Activated CD4-positive, alpha-beta T cell treated with anti-CD3 and anti-CD28 coated beads, Interleukin-2, amount 10 ng/mL, durations not matched to agents 7 days and 5 days (primary cell): Measurements from ENCODE around the gene PHF3. TPM values are rescaled to one million over a fixed set of nuclear protein-coding genes. Genes with fewer than 3 reads are reported as not detected.

ENCODE experiments used
- CTCF ChIA-PET: fragments of 350-600 bp; sonication (Branson Sonifier 250); formaldehyde crosslinking; loops from one replicate; lab custom pipeline; 2021; ENCODE audit warnings: antibody characterized with exemption; lab: Charles Lee
- POLR2A ChIA-PET: fragments of 350-600 bp; sonication (Branson Sonifier 250); formaldehyde crosslinking; loops from one replicate; lab custom pipeline; 2021; ENCODE audit warnings: antibody characterized with exemption; lab: Charles Lee
- DNase-seq: peaks from one replicate; pipeline ENCODE4 v3.0.0-alpha.2; 2020
- H3K27ac Mint-ChIP-seq: one replicate; pipeline ENCODE4 v1.8.0; 2021; ENCODE audit warnings: mild to moderate bottlenecking, moderate library complexity, mixed read lengths
- H3K27me3 Mint-ChIP-seq: one replicate; pipeline ENCODE4 v1.8.0; 2021; ENCODE audit warnings: mixed read lengths
- H3K36me3 Mint-ChIP-seq: one replicate; pipeline ENCODE4 v1.8.0; 2021; ENCODE audit warnings: low read depth, mixed read lengths
- H3K4me1 Mint-ChIP-seq: one replicate; pipeline ENCODE4 v1.8.0; 2021; ENCODE audit warnings: mixed read lengths
- H3K4me3 Mint-ChIP-seq: one replicate; pipeline ENCODE4 v1.8.0; 2021; ENCODE audit warnings: mild to moderate bottlenecking, moderate library complexity, mixed read lengths
- H3K9me3 Mint-ChIP-seq: one replicate; pipeline ENCODE4 v1.8.0; 2021; ENCODE audit warnings: mixed read lengths
- total RNA-seq, 2 experiments: library from RNA; stranded (reverse); gene quantifications; one replicate each; pipeline ENCODE4 v1.2.3, GENCODE V29; 2021

The PHF3 gene, protein sequence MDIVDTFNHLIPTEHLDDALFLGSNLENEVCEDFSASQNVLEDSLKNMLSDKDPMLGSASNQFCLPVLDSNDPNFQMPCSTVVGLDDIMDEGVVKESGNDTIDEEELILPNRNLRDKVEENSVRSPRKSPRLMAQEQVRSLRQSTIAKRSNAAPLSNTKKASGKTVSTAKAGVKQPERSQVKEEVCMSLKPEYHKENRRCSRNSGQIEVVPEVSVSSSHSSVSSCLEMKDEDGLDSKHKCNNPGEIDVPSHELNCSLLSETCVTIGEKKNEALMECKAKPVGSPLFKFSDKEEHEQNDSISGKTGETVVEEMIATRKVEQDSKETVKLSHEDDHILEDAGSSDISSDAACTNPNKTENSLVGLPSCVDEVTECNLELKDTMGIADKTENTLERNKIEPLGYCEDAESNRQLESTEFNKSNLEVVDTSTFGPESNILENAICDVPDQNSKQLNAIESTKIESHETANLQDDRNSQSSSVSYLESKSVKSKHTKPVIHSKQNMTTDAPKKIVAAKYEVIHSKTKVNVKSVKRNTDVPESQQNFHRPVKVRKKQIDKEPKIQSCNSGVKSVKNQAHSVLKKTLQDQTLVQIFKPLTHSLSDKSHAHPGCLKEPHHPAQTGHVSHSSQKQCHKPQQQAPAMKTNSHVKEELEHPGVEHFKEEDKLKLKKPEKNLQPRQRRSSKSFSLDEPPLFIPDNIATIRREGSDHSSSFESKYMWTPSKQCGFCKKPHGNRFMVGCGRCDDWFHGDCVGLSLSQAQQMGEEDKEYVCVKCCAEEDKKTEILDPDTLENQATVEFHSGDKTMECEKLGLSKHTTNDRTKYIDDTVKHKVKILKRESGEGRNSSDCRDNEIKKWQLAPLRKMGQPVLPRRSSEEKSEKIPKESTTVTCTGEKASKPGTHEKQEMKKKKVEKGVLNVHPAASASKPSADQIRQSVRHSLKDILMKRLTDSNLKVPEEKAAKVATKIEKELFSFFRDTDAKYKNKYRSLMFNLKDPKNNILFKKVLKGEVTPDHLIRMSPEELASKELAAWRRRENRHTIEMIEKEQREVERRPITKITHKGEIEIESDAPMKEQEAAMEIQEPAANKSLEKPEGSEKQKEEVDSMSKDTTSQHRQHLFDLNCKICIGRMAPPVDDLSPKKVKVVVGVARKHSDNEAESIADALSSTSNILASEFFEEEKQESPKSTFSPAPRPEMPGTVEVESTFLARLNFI (N-terminal part only)
- 10 to 100 TPM; 43.8 to 57.5 TPM for total RNA-seq

- POLR2A ChIA-PET = interaction anchor here (1.1 kb wide), 1 partner anchor 62 kb away, joined by 4 read pairs; no protein-coding TSS in a partner anchor
- peak; percentile 90 for DNase-seq
- H3K9me3 Mint-ChIP-seq = no peaks in the 10 kb centered on the region
- CTCF ChIA-PET = interaction anchor here (0.9 to 3.8 kb wide), 6 partner anchors 9 to 62 kb away, joined by 3 to 18 read pairs (median 5); no protein-coding TSS in a partner anchor
- H3K36me3 Mint-ChIP-seq = peaks cover 2% of the 10 kb centered on the region
- H3K4me1 Mint-ChIP-seq = peaks cover 44% of the 10 kb centered on the region
- peak within 1 kb of the TSS; percentile 97 for H3K27ac Mint-ChIP-seq
- H3K4me3 Mint-ChIP-seq = peak within 1 kb of the TSS; percentile 93
- H3K27me3 Mint-ChIP-seq = no peaks in the 10 kb centered on the region
These were observed at the start of gene PHF3 for GRCh38 chr6:63635588-63636517. PHF3 (plus strand) TSS chr6:63635802; CDS start chr6:63646552, 10,750 bp downstream.

DNA sequence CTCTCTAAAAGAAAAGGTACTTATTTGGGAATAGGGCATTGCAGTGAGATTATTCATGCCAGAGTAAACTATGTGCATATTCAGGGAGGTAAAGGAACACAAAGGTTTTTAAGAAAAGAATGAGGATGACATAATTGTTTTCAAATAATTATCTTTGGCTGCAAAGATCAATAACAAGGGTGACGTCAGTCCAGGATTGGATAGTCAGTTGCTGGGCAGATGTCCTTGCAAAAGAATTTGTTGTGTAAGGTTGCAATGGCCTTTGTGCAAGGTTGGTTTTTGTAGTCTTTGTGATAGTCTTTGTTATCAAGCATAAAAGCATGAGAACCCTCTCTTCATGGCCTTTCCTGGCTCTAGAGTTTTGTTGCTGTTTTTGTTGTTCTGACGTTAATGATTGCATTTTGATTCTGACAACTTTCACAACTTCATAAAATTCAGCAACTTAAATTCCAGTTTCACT, 45.6 kb upstream of the PHF3 start:
- peaks cover 5% of the 10 kb centered on the region for H3K4me1 Mint-ChIP-seq
- peaks cover 4% of the 10 kb centered on the region for H3K27me3 Mint-ChIP-seq
- no peaks in the 10 kb centered on the region for H3K36me3 Mint-ChIP-seq
- no peak for DNase-seq
- no peak overlapping the region for H3K4me3 Mint-ChIP-seq
- H3K9me3 Mint-ChIP-seq = no peaks in the 10 kb centered on the region
- POLR2A ChIA-PET = no interaction called here
- CTCF ChIA-PET = no interaction called here
- H3K27ac Mint-ChIP-seq = no peak overlapping the region

DNA sequence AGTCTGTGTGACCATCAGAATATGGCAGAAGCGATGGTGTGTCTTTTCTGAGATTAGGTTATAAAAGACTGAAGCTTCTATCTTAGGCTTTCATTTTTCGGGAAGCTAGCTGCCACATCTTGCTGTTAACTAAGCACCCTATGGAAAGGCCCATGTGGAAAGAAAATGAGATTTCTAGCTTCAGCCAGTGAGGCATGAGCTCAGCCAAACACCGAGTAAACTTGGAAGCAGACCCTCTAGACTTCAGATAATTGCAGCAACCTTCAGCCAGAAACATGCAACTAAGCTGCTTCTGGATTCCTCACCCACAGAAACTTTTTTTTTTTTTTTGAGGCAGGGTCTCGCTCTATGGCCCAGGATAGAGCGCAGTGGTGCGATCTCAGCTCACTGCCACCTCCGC, 42.7 kb upstream of the PHF3 start:
- H3K4me1 Mint-ChIP-seq = peaks cover 7% of the 10 kb centered on the region
- no peak overlapping the region for H3K4me3 Mint-ChIP-seq
- H3K27ac Mint-ChIP-seq = no peak overlapping the region
- POLR2A ChIA-PET = no interaction called here
- DNase-seq = no peak
- CTCF ChIA-PET = interaction anchor here (0.6 to 0.7 kb wide), 2 partner anchors 93 to 883 kb away, joined by 4 read pairs; no protein-coding TSS in a partner anchor
- H3K27me3 Mint-ChIP-seq = peaks cover 6% of the 10 kb centered on the region
- H3K36me3 Mint-ChIP-seq = no peaks in the 10 kb centered on the region
- no peaks in the 10 kb centered on the region for H3K9me3 Mint-ChIP-seq

DNA sequence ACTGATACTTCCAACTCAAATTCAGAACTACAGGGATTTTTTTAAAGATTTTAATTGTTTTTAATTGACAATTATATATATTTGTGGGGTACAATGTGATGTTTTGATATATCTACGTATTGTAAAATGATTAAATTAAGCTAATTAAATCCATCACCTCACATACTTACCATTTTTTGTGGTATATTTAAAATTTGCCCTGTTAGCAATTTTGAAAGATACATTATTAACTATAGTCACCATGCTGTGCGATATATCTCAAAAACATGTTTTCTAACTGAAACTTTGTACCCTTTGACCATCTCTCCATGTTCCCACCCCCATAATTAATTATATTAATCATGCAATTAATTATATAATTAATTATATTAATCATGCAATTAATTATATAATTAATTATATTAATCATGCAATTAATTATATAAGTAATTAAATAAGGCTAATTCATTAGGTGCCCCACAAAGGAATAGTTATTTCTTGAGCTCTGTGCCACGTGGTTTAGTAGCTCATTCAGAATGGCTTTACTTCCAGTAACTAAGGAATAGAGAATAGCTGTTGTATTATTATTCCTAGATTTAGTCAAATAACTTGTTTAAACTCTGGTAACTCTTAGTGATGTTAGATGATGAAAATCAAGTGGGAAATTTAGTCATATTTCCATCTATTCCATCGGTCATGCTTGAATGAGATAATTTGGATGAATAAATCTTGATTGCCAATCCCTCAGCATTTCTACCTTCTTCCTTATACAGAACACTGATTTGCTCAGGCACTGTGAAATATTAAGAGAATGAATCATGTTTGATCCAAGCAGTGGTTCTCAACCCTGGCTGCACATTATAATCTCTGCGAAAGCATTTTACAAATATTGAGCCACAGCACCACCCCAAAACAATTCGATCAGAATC, 38.2 kb upstream of the PHF3 start:
- no peak for DNase-seq
- H3K36me3 Mint-ChIP-seq = no peaks in the 10 kb centered on the region
- H3K9me3 Mint-ChIP-seq = no peaks in the 10 kb centered on the region
- no peak overlapping the region for H3K27ac Mint-ChIP-seq
- ChIA-PET POLR2A (no interaction called here), CTCF (interaction anchor here (1.0 to 4.0 kb wide), 7 partner anchors 9 to 167 kb away, joined by 3 to 18 read pairs (median 6); partner anchors contain the start of gene PHF3)
- H3K4me3 Mint-ChIP-seq = peak overlapping the region; percentile 77
- peaks cover 23% of the 10 kb centered on the region for H3K4me1 Mint-ChIP-seq
- H3K27me3 Mint-ChIP-seq = peaks cover 6% of the 10 kb centered on the region

GRCh38 chr6:63598049-63599036, 37.3 kb upstream of the PHF3 start:
- no peaks in the 10 kb centered on the region for H3K36me3 Mint-ChIP-seq
- ChIA-PET CTCF (interaction anchor here (0.6 to 4.0 kb wide), 25 partner anchors 8 to 204 kb away, joined by 3 to 18 read pairs (median 4); partner anchors contain the start of gene PHF3), POLR2A (no interaction called here)
- peaks cover 6% of the 10 kb centered on the region for H3K27me3 Mint-ChIP-seq
- H3K4me3 Mint-ChIP-seq = peak overlapping the region; percentile 77
- peak overlapping the region; percentile 64 for H3K27ac Mint-ChIP-seq
- H3K4me1 Mint-ChIP-seq = peaks cover 23% of the 10 kb centered on the region
- H3K9me3 Mint-ChIP-seq = no peaks in the 10 kb centered on the region
- DNase-seq = peak; percentile 81

GRCh38 chr6:63599243-63599642, 36.4 kb upstream of the PHF3 start:
- ChIA-PET CTCF (interaction anchor here (0.6 to 4.0 kb wide), 17 partner anchors 10 to 203 kb away, joined by 3 to 18 read pairs (median 5); partner anchors contain the start of gene PHF3), POLR2A (no interaction called here)
- Mint-ChIP-seq H3K4me3 (peak overlapping the region; percentile 77), H3K4me1 (peaks cover 23% of the 10 kb centered on the region), H3K27me3 (peaks cover 6% of the 10 kb centered on the region), H3K9me3 (no peaks in the 10 kb centered on the region), H3K27ac (no peak overlapping the region), H3K36me3 (no peaks in the 10 kb centered on the region)
- DNase-seq = no peak

DNA sequence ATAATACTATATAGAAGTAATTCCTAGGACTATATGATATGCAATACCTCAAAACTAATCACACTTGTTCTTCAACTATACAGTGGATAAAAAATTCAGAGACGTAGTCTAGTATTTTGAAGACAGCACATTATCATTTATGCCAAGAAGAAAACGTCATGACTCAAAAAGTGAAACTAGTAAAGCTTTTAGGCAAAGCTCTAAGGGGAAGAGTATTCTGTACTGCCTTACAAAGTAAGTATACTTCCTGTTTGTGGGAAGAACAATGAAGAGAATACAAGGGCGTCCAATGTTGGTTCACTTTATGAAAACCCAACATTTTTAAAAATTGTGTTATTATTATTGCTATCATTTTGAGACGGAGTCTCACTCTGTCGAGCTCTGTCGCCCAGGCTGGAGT, 35.5 kb upstream of the PHF3 start:
- Mint-ChIP-seq H3K27ac (no peak overlapping the region), H3K36me3 (no peaks in the 10 kb centered on the region), H3K9me3 (no peaks in the 10 kb centered on the region), H3K4me3 (no peak overlapping the region), H3K4me1 (peaks cover 20% of the 10 kb centered on the region), H3K27me3 (peaks cover 6% of the 10 kb centered on the region)
- ChIA-PET POLR2A (no interaction called here), CTCF (interaction anchor here (2.0 to 4.0 kb wide), 3 partner anchors 35 to 164 kb away, joined by 4 to 18 read pairs (median 18); partner anchors contain the start of gene PHF3)
- DNase-seq = no peak

- Mint-ChIP-seq H3K9me3 (no peaks in the 10 kb centered on the region), H3K27me3 (peaks cover 13% of the 10 kb centered on the region), H3K36me3 (no peaks in the 10 kb centered on the region), H3K27ac (no peak overlapping the region), H3K4me1 (no peaks in the 10 kb centered on the region), H3K4me3 (no peak overlapping the region)
- no peak for DNase-seq
- ChIA-PET POLR2A (no interaction called here), CTCF (interaction anchor here (2.0 kb wide), 1 partner anchor 11 kb away, joined by 12 read pairs; no protein-coding TSS in a partner anchor)
These were observed 26.4 kb upstream of the PHF3 start for GRCh38 chr6:63609231-63609630.

DNA sequence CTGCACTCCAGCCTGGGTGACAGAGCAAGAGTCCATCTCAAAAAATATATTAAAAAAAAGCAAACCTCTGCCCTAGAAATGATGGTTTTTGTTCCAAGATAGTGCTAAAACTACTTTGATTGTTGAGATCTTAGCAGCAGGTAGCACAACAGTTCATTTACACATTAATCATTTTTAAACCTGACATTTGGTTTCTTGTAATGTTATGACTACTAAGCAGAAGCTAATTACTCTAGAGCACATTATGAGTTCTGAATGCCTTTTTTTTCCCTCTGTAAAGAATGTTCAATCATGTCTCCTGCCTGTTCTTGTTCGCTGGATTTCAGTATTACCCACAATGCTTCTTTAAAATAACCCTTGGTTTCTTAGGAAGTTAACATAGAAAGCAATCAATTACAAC, 24.7 kb upstream of the PHF3 start:
- H3K36me3 Mint-ChIP-seq = no peaks in the 10 kb centered on the region
- peaks cover 13% of the 10 kb centered on the region for H3K27me3 Mint-ChIP-seq
- no peak overlapping the region for H3K4me3 Mint-ChIP-seq
- H3K9me3 Mint-ChIP-seq = no peaks in the 10 kb centered on the region
- CTCF ChIA-PET = interaction anchor here (1.2 kb wide), 1 partner anchor 12 kb away, joined by 3 read pairs; no protein-coding TSS in a partner anchor
- no peak overlapping the region for H3K27ac Mint-ChIP-seq
- H3K4me1 Mint-ChIP-seq = no peaks in the 10 kb centered on the region
- POLR2A ChIA-PET = no interaction called here
- no peak for DNase-seq
